ENCODE measurements around the gene ACVR1C.

ACVR1C gene

GRCh38 chr2:157497638-157498314, 130.9 kb downstream of the ACVR1C start:
- peak in 1 of 14 donors; percentile 11 for DNase-seq

- peak in 10 of 14 donors; percentile 12 to 60 (median 34) for DNase-seq
Measured at GRCh38 chr2:157492189-157492773, 136.4 kb downstream of the ACVR1C start.

- no peak for DNase-seq
Measured at GRCh38 chr2:157489983-157490382, 138.7 kb downstream of the ACVR1C start.

GRCh38 chr2:157488877-157489276, 139.8 kb downstream of the ACVR1C start:
- DNase-seq = no peak

GRCh38 chr2:157487747-157488146, 140.9 kb downstream of the ACVR1C start:
- no peak for DNase-seq

GRCh38 chr2:157487271-157487610, 141.4 kb downstream of the ACVR1C start:
- DNase-seq = no peak

GRCh38 chr2:157486596-157487270, 141.9 kb downstream of the ACVR1C start:
- no peak for DNase-seq

- DNase-seq = peak in 1 of 14 donors; percentile 5
Measured at GRCh38 chr2:157480182-157480961, 148.3 kb downstream of the ACVR1C start.

GRCh38 chr2:157479081-157480027, 149.3 kb downstream of the ACVR1C start:
- no peak for DNase-seq

GRCh38 chr2:157477919-157478318, 150.7 kb downstream of the ACVR1C start:
- DNase-seq = no peak

- no peak for DNase-seq
Measured at GRCh38 chr2:157476953-157477709, 151.5 kb downstream of the ACVR1C start.

Measured in C1 segment of cervical spinal cord (tissue), 14 donors.